HG03342 (cell line): ENCODE results near the gene GLYR1.

Experiments used
- ATAC-seq: cut with Tn5 transposase; IDR thresholded peaks from one replicate; pipeline ENCODE4 v1.9.1; 2021; ENCODE audit warnings: mild to moderate bottlenecking, moderate library complexity; ENCODE audit not compliant: unreplicated experiment

GLYR1 gene

DNA sequence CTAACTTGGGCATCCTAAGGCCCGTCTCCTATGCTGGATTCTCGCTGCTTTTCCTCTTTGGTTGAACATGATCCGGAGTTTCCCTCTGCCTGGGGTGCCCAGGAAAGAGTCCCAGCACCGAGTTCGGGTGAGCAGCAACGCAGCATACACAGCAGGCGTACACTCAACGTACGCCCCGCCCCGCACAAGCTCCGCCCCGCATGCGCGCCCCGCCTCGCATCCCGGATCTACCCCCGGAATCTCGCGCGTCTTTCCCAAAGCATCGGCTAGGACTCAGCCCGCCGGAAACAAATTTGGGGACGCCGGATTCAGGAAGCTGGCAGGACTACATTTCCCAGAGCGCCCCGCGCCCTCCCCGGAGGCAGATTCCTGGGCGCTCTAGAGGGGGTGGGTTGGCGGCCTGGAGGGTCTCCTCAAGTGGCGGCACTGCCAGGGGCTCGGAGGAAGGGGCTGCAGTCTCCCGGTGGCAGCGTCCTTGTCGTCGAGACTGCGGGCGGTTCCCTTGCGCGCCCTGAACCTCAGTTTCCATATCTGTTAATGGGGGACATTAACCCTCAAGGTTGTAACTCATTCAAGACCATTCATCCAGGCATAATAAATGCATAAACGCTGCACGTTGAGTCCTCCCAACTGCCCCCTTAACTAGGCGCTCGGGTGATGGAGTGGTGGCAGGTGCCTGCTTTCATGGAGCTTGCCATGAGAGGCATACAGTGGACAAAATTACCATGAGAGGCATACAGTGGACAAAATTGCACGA lies 78.4 kb downstream of the GLYR1 start:
- peak; percentile 69 for ATAC-seq

DNA sequence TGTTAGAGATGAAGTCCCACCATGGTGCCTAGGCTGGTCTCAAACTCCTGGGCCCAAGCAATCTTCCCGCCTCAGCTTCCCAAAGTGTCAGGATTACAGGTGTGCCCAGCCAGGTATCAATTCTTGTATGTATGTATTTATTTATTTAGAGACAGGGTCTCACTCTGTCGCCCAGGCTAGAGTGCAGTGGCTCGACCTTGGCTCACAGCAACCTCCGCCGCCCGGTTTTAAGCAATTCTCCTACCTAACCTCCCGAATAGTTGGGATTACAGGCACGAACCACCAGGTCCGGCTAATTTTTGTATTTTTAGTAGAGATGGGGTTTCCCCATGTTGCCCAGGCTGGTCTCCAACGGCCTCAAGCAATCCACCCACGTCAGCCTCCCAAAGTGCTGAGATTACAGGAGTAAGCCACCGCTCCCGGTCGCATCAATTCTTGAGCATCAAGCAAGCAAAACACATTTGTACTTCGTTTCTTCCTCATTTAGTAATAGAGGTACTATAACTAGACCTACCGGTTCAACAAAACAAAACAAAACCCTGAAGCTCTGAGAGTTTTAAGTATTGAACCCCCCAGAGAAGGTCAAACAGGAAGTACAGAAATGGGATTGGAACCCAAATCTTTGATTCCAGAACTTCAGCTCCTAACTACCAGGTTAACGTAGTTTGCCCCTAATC lies 79.1 kb downstream of the GLYR1 start:
- ATAC-seq = peak; percentile 0

DNA sequence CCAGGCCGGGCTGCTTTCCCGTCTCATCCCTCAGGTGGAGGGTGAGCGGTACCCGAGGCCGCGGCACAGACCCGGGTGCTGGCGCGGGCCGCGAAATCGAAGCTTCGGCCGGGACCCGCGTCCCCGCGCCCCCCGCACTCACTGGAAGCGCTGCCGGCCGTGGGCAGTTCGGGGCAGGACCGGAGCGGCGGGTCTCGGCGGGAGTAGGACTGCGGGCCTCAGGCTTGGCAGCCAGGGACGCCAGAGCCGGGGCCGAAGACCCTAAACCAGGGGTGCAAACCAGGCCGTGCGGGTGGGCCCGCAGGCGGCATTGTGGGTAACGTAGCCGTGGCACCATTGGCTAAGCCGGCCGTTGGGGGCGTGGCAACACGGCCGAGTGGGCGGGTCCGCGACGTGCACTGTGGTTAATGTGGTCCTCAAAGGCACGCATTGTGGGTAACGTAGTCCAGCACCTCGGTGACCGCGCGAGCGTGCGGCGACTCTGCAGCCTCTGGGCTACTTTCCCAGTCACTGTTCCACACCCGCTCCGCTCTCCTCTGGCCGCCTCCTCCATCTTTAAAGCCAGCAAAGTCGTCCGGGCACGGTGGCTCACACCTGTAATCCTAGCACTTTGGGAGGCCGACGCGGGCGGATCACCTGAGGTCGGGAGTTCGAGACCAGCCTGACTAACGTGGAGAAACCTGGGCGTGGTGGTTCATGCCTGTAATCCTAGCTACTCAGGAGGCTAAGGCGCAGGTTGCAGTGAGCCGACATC lies 80.0 kb downstream of the GLYR1 start, which contains the start of gene ZNF500:
ZNF500 (minus strand) TSS at position 288 of the 754 bp plus-strand sequence. CDS start 1,184 bp downstream, outside the sequence.
- peak; percentile 76 for ATAC-seq

DNA sequence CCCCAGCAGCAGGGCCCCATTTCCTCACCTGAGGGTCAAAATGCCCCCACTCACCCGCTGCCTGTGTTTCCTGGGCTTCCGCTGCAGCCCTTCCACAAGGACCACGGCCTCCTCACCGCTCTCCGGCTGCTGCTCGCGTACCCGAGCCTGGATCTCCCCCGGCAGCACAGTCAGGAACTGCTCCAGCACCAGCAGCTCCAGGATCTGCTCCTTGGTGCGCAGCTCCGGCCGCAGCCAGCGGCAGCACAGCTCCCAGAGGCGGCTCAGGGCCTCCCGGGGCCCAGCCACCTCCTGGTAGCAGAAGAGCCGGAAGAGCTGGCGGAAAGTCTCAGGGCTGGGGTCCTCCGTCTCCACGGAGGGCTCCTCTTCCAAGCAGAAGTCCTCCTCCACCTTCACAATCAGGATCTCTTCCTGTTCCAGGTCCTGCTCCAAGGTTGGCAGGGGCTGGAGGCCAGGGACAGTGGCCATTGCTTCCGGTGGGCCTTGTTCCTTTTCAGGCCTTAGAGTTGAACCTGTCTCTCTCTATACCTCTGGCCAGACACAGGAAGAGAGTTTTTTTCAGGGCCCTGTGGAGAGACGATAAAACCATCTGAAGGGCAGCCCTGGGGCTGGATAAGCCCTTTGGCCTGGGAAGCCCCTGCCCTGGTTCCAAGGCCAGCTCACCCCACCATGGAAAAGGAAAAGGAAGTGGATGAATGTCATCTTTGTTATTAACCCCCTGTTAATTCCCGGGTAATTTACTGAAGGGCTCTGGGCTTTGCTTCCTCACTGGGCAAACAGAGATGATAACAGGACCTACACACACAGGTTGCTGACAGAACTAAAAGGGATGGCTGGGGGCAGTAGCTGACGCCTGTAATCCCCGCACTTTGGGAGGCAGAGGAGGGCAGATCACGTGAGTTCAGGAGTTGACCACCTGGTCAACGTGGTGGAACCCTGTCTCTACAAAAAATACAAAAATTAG lies 81.3 kb downstream of the GLYR1 start:
- ATAC-seq = no peak

DNA sequence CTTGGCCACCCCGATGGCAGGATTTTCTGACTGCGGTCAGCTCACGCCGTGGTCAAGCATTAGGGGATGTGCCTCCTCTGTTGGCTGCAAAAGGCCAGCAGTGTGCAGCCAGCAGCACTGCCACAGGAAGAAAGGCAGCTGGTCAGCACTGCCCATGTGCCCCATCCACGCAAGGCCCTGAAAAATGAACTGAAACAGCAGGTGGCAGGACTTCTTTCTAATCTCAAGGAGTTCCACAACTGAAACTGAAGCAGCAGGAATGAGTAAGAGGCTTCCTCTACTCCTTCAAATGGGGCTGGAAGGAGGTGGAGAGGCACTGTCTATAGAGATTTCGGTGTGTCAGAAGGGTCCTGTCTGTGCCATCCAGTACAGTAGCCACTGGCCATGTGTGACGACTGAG lies 83.3 kb downstream of the GLYR1 start:
- ATAC-seq = no peak

DNA sequence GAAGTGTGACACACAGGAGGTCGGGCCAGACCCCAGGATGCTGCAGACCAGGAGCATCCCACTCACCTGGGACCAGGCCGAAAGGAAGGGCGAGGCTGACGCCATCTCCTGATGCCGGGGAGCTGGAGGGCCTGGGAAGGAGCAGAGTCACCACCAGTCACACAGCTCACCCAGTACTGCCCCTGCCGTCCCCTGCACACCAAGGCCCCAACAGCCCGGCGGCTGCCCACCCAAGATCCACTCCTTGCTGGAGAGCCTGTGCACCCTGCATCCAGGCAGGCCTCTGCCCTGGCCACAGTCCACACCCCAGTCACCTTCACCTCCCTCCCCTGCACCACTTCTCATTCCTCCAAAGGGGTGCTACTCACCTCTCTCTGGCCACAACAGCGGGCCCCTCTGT lies 84.9 kb downstream of the GLYR1 start:
- no peak for ATAC-seq

DNA sequence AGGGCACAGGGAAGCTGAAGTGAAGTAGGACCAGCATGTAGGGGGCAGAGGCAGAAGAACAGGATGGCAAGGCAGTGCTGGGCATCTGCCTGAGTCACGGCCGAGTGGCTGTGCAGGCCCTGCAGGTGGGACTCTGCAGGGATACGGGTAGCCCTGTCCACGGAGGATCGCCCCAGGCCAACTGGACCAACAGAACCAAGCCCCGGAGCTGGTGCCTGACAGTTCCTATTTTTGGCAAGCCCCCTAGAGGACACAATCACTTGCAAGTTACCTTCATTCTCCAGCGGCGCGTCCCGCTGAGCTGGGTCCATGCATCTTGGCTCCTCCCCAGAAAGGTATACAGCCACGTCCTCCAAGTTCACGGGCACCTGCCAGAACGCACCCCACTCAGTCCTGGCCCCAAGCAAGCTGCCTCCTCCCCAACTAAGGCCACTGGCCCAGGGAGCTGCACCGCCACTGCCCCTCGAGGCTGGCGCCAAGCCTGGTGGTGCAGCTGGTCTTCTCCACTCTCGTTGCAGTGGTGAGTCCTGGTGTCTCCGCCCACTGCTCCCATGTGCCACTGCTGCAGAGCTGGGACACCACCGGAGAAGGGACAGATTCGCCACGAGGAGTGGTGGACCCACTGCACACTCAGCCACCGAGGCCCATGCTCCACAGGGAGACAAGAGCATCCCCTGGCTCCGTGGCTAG lies 86.7 kb downstream of the GLYR1 start:
- no peak for ATAC-seq

DNA sequence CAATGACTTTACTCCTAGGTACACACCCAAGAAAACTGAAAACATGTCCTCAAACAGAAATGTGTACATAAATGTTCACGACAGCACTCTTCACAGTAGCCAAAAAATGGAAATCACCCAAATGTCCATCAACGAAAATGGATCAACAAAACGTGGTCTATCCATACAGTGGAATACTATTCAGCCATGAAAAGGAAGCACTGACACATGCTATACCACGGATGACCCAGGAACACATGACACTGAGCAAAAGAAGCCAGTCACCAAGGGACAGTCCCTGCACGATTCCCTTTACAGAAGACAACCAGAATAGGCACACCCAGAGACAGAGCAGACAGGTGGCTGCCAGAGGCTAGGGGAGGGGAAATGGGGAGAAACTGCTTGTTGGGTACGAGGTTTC lies 91.4 kb downstream of the GLYR1 start:
- no peak for ATAC-seq

DNA sequence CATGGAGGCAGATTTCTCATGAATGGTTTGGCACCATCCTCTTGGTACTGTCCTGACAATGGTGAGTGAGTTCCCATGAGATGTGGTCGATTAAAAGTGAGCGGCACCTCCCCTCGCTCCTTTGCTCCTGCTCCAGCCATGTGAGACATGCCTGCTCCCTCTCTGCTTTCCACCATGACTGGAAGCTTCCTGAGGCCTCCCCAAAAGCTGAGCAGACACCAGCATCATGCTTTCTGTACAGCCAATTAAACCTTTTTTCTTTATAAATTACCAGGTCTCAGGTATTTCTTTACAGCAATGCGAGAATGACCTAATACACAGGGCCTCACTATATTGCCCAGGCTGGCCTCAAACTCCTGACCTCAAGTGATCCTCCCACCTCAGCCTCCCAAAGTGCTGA lies 92.2 kb downstream of the GLYR1 start:
- no peak for ATAC-seq

DNA sequence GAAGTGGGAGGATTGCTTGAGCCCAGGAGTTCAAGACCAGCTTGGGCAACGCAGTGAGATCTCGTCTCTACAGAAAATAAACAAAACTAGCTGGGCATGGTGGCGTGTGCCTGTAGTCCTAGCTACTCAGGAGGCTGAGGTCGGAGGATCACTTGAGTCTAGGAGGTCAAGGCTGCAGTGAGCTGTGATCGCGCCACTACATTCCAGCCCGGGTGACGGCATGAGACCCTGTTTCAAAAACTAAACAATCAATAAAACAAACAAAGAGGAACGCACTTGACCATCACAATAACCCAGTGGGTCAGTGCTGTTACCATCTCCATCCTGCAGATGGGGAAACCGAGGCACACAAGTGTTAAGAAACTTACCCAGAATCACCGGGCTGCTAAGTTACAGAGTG lies 93.9 kb downstream of the GLYR1 start:
- ATAC-seq = no peak
